CD4-positive, alpha-beta T cell (primary cell): ENCODE results near the gene CCDC187. TPM values are rescaled to one million over a fixed set of nuclear protein-coding genes. Genes with fewer than 3 reads are reported as not detected.
A peak's percentile ranks its signal among the peaks of the same experiment; 100 is the strongest.

Experiments
- ATAC-seq: fragments of 200-7000 bp; cut with Tn5 transposase; one replicate; pipeline ENCODE4 v1.10.0; 2022; ENCODE audit warnings: mild to moderate bottlenecking; ENCODE audit not compliant: poor library complexity
- CTCF ChIA-PET: fragments of 350-600 bp; sonication (Branson Sonifier 250); formaldehyde crosslinking; loops from one replicate; lab custom pipeline; 2021; ENCODE audit warnings: antibody characterized with exemption, inconsistent platforms; lab: Charles Lee
- POLR2A ChIA-PET: fragments of 350-600 bp; sonication (Branson Sonifier 250); formaldehyde crosslinking; loops from one replicate; lab custom pipeline; 2021; ENCODE audit warnings: antibody characterized with exemption, inconsistent platforms; lab: Charles Lee
- DNase-seq, 14 experiments: peaks; one replicate each; pipeline ENCODE4 v3.0.0-alpha.2; 2013 to 2020; ENCODE audit warnings: mixed read lengths in 2 of 14
- H3K27ac ChIP-seq, 2 donors: one replicate each; pipeline versions ENCODE4 v1.5.1 to v1.7.0; 2013; ENCODE audit warnings: low read length in 2 of 2, low read depth in 1 of 2, mild to moderate bottlenecking in 1 of 2
- H3K27me3 ChIP-seq, 2 experiments: 1 replicate in 1 of 2; 2 replicates in 1 of 2; pipeline versions ENCODE4 v1.6.1 to v1.7.0; 2013; ENCODE audit warnings: low read length in 2 of 2, control low read depth in 1 of 2, mild to moderate bottlenecking in 1 of 2, moderate library complexity in 1 of 2; ENCODE audit not compliant: insufficient read depth in 2 of 2, control insufficient read depth in 1 of 2
- H3K36me3 ChIP-seq: one replicate; pipeline ENCODE4 v1.6.1; 2013; ENCODE audit warnings: low read length, control low read depth; ENCODE audit not compliant: insufficient read depth
- H3K4me1 ChIP-seq: one replicate; pipeline ENCODE4 v1.6.1; 2013; ENCODE audit warnings: low read length, control low read depth; ENCODE audit not compliant: insufficient read depth
- H3K4me3 ChIP-seq: one replicate; pipeline ENCODE4 v1.5.1; 2013; ENCODE audit warnings: mild to moderate bottlenecking, low read length, moderate library complexity
- H3K9me3 ChIP-seq, 2 experiments: 1 replicate in 1 of 2; 2 replicates in 1 of 2; pipeline versions ENCODE4 v1.6.1 to v1.7.0; 2013; ENCODE audit warnings: low read length in 2 of 2, mild to moderate bottlenecking in 2 of 2, control low read depth in 1 of 2, moderate library complexity in 1 of 2; ENCODE audit not compliant: control insufficient read depth in 1 of 2, insufficient read depth in 1 of 2
- H3K27ac Mint-ChIP-seq: one replicate; pipeline ENCODE4 v1.8.0; 2020; ENCODE audit warnings: mixed read lengths
- H3K27me3 Mint-ChIP-seq: one replicate; pipeline ENCODE4 v1.8.0; 2021; ENCODE audit warnings: mixed read lengths
- H3K36me3 Mint-ChIP-seq: one replicate; pipeline ENCODE4 v1.8.0; 2021; ENCODE audit warnings: low read depth, mixed read lengths
- H3K4me1 Mint-ChIP-seq: one replicate; pipeline ENCODE4 v1.8.0; 2021; ENCODE audit warnings: low read depth, mixed read lengths
- H3K4me3 Mint-ChIP-seq: one replicate; pipeline ENCODE4 v1.8.0; 2020; ENCODE audit warnings: mild to moderate bottlenecking, mixed read lengths
- H3K9me3 Mint-ChIP-seq: one replicate; pipeline ENCODE4 v1.8.0; 2020; ENCODE audit warnings: mixed read lengths
- intact Hi-C, 2 experiments: fragments of 100-400 bp; cut with DNase I in 1 of 2; cut with micrococcal nuclease in 1 of 2; formaldehyde crosslinking; loops; one replicate each; pipeline versions ENCODE4 v1.15.1 to v1.9.0; 2023 to 2025; cut with DNase I, micrococcal nuclease
- total RNA-seq, 174 experiments: library from RNA in 2 of 174; stranded (reverse) in 2 of 174; gene quantifications; one replicate each; pipeline ENCODE4 v1.2.3 and lab custom pipeline; 2021 to 2026
- TF ChIP-seq, protein P1 (sequence below): fragments of 200-600 bp; IDR thresholded peaks from one replicate; pipeline ENCODE4 v1.8.0; 2022; ENCODE audit warnings: antibody characterized with exemption, mild to moderate bottlenecking

CCDC187 gene
- total RNA-seq, 2 experiments from 2014 or later: not detected

DNA sequence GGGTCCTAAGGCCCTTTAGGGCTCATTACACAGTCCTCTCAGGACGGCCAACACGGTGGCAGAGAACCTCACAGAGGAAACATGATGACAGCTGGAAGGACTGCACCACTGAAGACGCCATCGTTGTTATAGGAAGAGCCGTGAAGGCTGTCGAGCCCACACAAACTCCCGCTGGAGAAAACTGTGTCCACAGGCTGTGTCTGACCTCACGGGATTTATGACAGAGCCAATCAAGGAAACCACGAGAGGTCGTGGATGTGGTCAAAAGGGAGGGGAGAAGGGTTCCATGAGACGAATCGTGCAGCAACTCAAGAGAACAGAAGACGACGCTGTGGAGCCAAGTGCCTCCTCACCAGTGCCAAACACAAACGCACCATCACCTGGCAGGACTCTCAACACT lies 70.5 kb downstream of the CCDC187 start:
- intact Hi-C loops: no loop called here
- Histone ChIP-seq H3K9me3 (no peaks in the 10 kb centered on the region), H3K27me3 (no peaks in the 10 kb centered on the region), H3K4me1 (peaks cover 21% of the 10 kb centered on the region), H3K4me3 (no peak overlapping the region), H3K27ac (no peak overlapping the region), H3K36me3 (peaks cover 18% of the 10 kb centered on the region)
- Mint-ChIP-seq H3K27me3 (no peaks in the 10 kb centered on the region), H3K4me3 (no peak overlapping the region), H3K4me1 (peaks cover 22% of the 10 kb centered on the region), H3K9me3 (no peaks in the 10 kb centered on the region), H3K36me3 (peaks cover 21% of the 10 kb centered on the region), H3K27ac (peak overlapping the region; percentile 1)
- DNase-seq (no peak), ATAC-seq (no peak)
- CTCF ChIA-PET: no interaction called here
- TF ChIP-seq, protein P1, sequence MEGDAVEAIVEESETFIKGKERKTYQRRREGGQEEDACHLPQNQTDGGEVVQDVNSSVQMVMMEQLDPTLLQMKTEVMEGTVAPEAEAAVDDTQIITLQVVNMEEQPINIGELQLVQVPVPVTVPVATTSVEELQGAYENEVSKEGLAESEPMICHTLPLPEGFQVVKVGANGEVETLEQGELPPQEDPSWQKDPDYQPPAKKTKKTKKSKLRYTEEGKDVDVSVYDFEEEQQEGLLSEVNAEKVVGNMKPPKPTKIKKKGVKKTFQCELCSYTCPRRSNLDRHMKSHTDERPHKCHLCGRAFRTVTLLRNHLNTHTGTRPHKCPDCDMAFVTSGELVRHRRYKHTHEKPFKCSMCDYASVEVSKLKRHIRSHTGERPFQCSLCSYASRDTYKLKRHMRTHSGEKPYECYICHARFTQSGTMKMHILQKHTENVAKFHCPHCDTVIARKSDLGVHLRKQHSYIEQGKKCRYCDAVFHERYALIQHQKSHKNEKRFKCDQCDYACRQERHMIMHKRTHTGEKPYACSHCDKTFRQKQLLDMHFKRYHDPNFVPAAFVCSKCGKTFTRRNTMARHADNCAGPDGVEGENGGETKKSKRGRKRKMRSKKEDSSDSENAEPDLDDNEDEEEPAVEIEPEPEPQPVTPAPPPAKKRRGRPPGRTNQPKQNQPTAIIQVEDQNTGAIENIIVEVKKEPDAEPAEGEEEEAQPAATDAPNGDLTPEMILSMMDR: no peak
- POLR2A ChIA-PET: no interaction called here

DNA sequence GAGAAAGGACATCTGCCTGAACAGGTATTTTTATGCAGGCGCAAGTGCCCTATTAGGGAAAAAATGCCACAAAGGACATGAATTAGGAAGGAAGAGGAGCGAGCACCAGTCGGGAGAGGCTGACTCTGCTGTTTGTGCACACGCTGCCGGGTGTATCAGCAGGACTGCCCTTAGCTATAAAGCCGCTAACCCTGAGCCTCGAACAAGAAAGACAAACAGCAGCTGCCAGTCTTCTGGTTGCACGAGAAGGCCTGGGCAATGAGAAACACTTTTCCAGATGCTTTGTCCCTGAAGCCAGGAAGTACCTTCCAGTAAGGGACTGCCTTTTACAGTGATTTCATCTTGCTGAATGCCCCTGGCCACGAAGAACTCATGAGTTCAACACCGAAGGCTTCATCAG lies 70.9 kb downstream of the CCDC187 start:
- Mint-ChIP-seq H3K27ac (no peak overlapping the region), H3K4me3 (no peak overlapping the region), H3K4me1 (peaks cover 17% of the 10 kb centered on the region), H3K36me3 (peaks cover 21% of the 10 kb centered on the region), H3K27me3 (no peaks in the 10 kb centered on the region), H3K9me3 (no peaks in the 10 kb centered on the region)
- DNase-seq (no peak), ATAC-seq (no peak)
- H3K4me1 ChIP-seq: peaks cover 21% of the 10 kb centered on the region
- intact Hi-C loops: no loop called here
- H3K27ac ChIP-seq: no peak overlapping the region
- no peaks in the 10 kb centered on the region for H3K27me3 ChIP-seq
- TF ChIP-seq, protein P1: no peak
- H3K9me3 ChIP-seq: no peaks in the 10 kb centered on the region
- ChIA-PET CTCF (no interaction called here), POLR2A (no interaction called here)
- peaks cover 18% of the 10 kb centered on the region for H3K36me3 ChIP-seq
- H3K4me3 ChIP-seq: no peak overlapping the region

DNA sequence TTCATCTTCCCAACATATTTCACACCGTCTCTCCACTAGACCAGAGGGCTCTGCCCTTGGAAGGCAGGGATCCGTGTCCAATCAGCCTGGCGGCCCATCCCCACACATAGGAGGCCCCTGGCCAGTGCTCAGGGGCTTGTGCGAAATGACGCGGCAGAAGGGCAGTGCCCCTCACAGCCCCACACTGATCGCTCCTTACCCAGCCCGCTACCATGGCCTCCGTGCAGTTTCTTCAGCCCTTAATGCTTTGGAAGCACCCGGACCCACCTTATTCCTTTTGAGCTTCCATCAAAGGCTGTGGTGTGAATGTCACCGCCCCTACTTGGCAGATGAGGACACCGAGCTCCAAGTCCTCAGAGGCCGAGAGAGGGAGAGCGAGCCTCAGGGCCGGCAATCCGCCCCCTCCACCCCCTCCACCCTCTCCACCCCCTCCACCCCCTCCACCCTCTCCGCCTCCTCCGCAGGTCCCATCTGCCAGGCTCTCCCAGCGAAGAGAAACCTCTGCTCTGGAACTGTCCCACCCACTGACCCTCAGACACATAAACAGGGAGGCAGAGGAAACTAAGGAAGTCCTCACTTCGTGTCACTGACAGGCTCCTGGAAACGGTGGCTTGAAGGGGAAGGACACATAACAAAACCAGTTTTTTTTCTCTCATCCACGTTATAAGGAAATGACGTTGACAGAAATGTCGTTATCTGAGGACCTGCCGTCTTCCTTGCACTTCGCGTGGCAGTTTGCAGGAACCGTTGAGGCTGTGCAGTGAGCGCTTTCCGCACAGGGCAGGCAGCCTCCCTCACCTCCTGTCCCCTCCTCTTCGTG lies 72.2 kb downstream of the CCDC187 start:
- Histone ChIP-seq H3K9me3 (no peaks in the 10 kb centered on the region), H3K4me3 (peak overlapping the region; percentile 21), H3K27me3 (no peaks in the 10 kb centered on the region), H3K36me3 (peaks cover 16% of the 10 kb centered on the region), H3K4me1 (peaks cover 21% of the 10 kb centered on the region), H3K27ac (no peak overlapping the region)
- no peaks in the 10 kb centered on the region for H3K9me3 Mint-ChIP-seq
- ChIA-PET POLR2A (no interaction called here), CTCF (no interaction called here)
- intact Hi-C loops: no loop called here
- TF ChIP-seq, protein P1: no peak
- peaks cover 15% of the 10 kb centered on the region for H3K4me1 Mint-ChIP-seq
- H3K36me3 Mint-ChIP-seq: peaks cover 21% of the 10 kb centered on the region
- H3K27me3 Mint-ChIP-seq: no peaks in the 10 kb centered on the region
- H3K4me3 Mint-ChIP-seq: peak overlapping the region; percentile 86
- ATAC-seq: peak; percentile 89
- peak in 7 of 14 experiments; percentile 12 to 70 (median 40) for DNase-seq
- peak overlapping the region; percentile 83 for H3K27ac Mint-ChIP-seq
